Measurements from ENCODE around the gene TSPAN18. TPM values are rescaled to one million over a fixed set of nuclear protein-coding genes. Genes with fewer than 3 reads are reported as not detected.
A peak's percentile ranks its signal among the peaks of the same experiment; 100 is the strongest.

The TSPAN18 gene
- total and polyA plus RNA-seq, 4 experiments from 2014 or later, result 7.3 to 48.6 (median 18.2) TPM

DNA sequence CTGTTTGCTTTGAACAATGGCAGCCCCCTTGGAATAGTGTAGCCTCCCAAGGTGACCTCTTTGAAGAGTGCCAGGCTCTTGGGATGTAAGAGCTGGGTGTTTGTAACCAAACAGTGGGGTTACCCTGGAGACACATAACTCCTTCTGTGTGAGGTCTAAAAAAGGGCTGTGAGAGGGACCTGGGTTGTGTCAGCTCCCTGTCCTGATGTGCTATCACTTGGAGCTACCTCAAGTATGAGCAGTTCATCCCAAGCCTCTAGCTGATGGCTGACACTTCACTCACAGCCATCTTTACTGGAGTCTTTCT is 40.2 kb downstream of the TSPAN18 start:
- peaks cover 15% of the 10 kb centered on the region for H3K36me3 ChIP-seq (ENCODE audit: insufficient read depth, low read length)
- H3K4me1 Mint-ChIP-seq, result peaks cover 13 to 39% (median 31%) of the 10 kb centered on the region in 4 donors
- H3K4me1 ChIP-seq (ENCODE audit: insufficient read depth, low read length), result no peaks in the 10 kb centered on the region
- H3K27me3 Mint-ChIP-seq, result no peaks in the 10 kb centered on the region
- H3K27me3 ChIP-seq (ENCODE audit: insufficient read depth, low read length), result no peaks in the 10 kb centered on the region
- no peak overlapping the region for H3K27ac Mint-ChIP-seq
- H3K4me3 ChIP-seq (ENCODE audit: low read length in 2 of 2), result no peak overlapping the region
- no peak overlapping the region for H3K27ac ChIP-seq (ENCODE audit: low read depth, low read length)
- POLR2A ChIA-PET (ENCODE audit: partially characterized antibody), result no interaction called here
- intact Hi-C loops (cut with micrococcal nuclease), result no loop called here
- no peaks in the 10 kb centered on the region for H3K9me3 ChIP-seq (ENCODE audit: control insufficient read depth in 1 of 2, low read length in 2 of 2)
- H3K36me3 Mint-ChIP-seq, result peaks cover 62 to 69% of the 10 kb centered on the region in 2 donors
- no peak for DNase-seq
- no peak overlapping the region for H3K4me3 Mint-ChIP-seq
- H3K9me3 Mint-ChIP-seq, result peaks cover 0 to 9% (median 4%) of the 10 kb centered on the region in 8 donors
- CTCF ChIA-PET (ENCODE audit: partially characterized antibody), result interaction anchor here (1.7 to 2.7 kb wide), 2 partner anchors 9 to 20 kb away, joined by 6 to 32 read pairs; no protein-coding TSS in a partner anchor

DNA sequence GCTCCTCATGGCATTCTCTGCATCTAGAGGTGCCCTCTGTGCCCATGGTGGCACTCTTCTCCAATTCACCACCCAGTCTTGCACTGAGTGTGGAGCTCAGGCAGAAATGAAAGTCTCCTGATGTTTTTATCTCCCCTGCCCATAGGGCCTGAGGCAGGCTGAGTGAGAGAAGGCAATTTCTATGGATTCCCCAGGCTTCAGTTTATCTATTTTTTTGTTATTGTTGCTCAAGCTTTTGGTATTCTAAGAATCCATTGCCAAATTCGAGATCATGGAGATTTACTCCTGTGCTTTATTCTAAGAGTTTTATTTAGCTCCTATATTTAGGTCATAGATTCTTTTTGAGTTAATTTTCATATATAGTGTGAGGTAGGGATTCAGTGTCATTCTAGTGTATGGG is 40.7 kb downstream of the TSPAN18 start:
- POLR2A ChIA-PET (ENCODE audit: partially characterized antibody), result no interaction called here
- CTCF ChIA-PET (ENCODE audit: partially characterized antibody), result interaction anchor here (1.7 to 2.7 kb wide), 2 partner anchors 9 to 21 kb away, joined by 6 to 32 read pairs; no protein-coding TSS in a partner anchor
- no peaks in the 10 kb centered on the region for H3K27me3 Mint-ChIP-seq
- Histone ChIP-seq H3K27me3 (ENCODE audit: insufficient read depth, low read length) (no peaks in the 10 kb centered on the region), H3K27ac (ENCODE audit: low read depth, low read length) (no peak overlapping the region), H3K36me3 (ENCODE audit: insufficient read depth, low read length) (peaks cover 15% of the 10 kb centered on the region), H3K4me1 (ENCODE audit: insufficient read depth, low read length) (no peaks in the 10 kb centered on the region), H3K4me3 (ENCODE audit: low read length in 2 of 2) (no peak overlapping the region), H3K9me3 (ENCODE audit: control insufficient read depth in 1 of 2, low read length in 2 of 2) (no peaks in the 10 kb centered on the region)
- intact Hi-C loops (cut with micrococcal nuclease), result no loop called here
- peak overlapping the region in 1 of 7 donors; percentile 43 for H3K27ac Mint-ChIP-seq
- peaks cover 62 to 69% of the 10 kb centered on the region in 2 donors for H3K36me3 Mint-ChIP-seq
- H3K4me1 Mint-ChIP-seq, result peaks cover 13 to 34% (median 28%) of the 10 kb centered on the region in 4 donors
- no peak overlapping the region for H3K4me3 Mint-ChIP-seq
- H3K9me3 Mint-ChIP-seq, result peaks cover 0 to 9% (median 4%) of the 10 kb centered on the region in 8 donors
- DNase-seq, result no peak

DNA sequence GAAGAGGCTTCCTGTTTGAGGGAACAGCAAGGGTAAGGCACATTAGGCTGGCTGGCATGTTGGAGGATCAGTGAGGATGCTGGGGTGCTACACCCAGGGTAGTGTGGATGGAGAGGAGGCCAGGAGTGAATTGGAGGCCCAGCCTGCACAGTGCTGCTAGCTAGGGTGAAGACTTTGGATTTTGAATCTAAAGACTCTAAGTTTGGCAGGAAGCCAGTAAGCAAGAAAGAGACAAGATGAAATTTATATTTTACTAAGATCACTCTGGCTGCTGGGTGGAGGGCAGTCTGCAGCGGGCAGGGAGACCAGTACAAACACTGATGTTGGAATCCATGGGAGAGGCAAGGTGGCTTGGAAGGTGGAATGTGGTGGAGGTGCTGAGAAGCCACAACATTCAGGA is 43.6 kb downstream of the TSPAN18 start:
- Histone ChIP-seq H3K27me3 (ENCODE audit: insufficient read depth, low read length) (no peaks in the 10 kb centered on the region), H3K4me3 (ENCODE audit: low read length in 2 of 2) (no peak overlapping the region), H3K4me1 (ENCODE audit: insufficient read depth, low read length) (no peaks in the 10 kb centered on the region), H3K27ac (ENCODE audit: low read depth, low read length) (no peak overlapping the region), H3K36me3 (ENCODE audit: insufficient read depth, low read length) (peaks cover 2% of the 10 kb centered on the region), H3K9me3 (ENCODE audit: control insufficient read depth in 1 of 2, low read length in 2 of 2) (no peaks in the 10 kb centered on the region)
- no peak for DNase-seq
- intact Hi-C loops (cut with micrococcal nuclease), result no loop called here
- peaks cover 0 to 9% (median 4%) of the 10 kb centered on the region in 8 donors for H3K9me3 Mint-ChIP-seq
- peak overlapping the region in 4 of 7 donors; percentile 42 to 71 (median 54) for H3K27ac Mint-ChIP-seq
- H3K36me3 Mint-ChIP-seq, result peaks cover 42 to 53% of the 10 kb centered on the region in 2 donors
- ChIA-PET CTCF (ENCODE audit: partially characterized antibody) (interaction anchor here (1.0 to 1.1 kb wide), 2 partner anchors 141 to 149 kb away, joined by 3 to 5 read pairs; no protein-coding TSS in a partner anchor), POLR2A (ENCODE audit: partially characterized antibody) (interaction anchor here (0.7 kb wide), 1 partner anchor 92 kb away, joined by 3 read pairs; no protein-coding TSS in a partner anchor)
- H3K4me3 Mint-ChIP-seq, result no peak overlapping the region
- H3K27me3 Mint-ChIP-seq, result no peaks in the 10 kb centered on the region
- H3K4me1 Mint-ChIP-seq, result peaks cover 18 to 41% (median 31%) of the 10 kb centered on the region in 4 donors

DNA sequence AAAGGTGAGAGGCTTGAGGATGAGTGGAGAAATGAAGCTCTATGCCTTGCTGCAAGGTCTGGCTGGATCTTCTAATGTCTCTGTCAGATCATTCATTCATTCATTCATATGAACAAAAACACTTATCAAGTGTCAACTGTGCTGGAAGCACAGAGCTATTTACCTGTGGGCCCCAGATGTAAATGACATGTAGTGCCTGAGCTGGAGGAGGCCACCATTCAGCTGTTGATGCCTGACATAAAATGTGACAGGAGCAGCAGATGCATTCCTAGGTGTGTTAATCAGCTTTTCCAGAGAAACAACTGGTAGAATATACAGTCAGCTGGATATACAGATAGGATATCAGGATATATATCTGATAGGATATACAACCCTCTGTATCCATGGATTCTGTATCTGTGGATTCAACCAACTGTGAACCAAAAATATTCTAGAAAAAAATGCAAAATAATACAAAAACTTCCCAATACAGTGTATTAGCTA is 44.5 kb downstream of the TSPAN18 start:
- Histone ChIP-seq H3K36me3 (ENCODE audit: insufficient read depth, low read length) (no peaks in the 10 kb centered on the region), H3K9me3 (ENCODE audit: control insufficient read depth in 1 of 2, low read length in 2 of 2) (no peaks in the 10 kb centered on the region), H3K4me1 (ENCODE audit: insufficient read depth, low read length) (no peaks in the 10 kb centered on the region), H3K27ac (ENCODE audit: low read depth, low read length) (no peak overlapping the region), H3K4me3 (ENCODE audit: low read length in 2 of 2) (no peak overlapping the region), H3K27me3 (ENCODE audit: insufficient read depth, low read length) (no peaks in the 10 kb centered on the region)
- Mint-ChIP-seq H3K4me3 (no peak overlapping the region), H3K9me3 (peaks cover 0 to 9% (median 4%) of the 10 kb centered on the region in 8 donors), H3K36me3 (peaks cover 33 to 45% of the 10 kb centered on the region in 2 donors), H3K4me1 (peaks cover 18 to 49% (median 33%) of the 10 kb centered on the region in 4 donors), H3K27me3 (no peaks in the 10 kb centered on the region), H3K27ac (no peak overlapping the region)
- intact Hi-C loops (cut with micrococcal nuclease), result no loop called here
- ChIA-PET POLR2A (ENCODE audit: partially characterized antibody) (no interaction called here), CTCF (ENCODE audit: partially characterized antibody) (interaction anchor here (0.5 to 1.1 kb wide), 4 partner anchors 41 to 150 kb away, joined by 3 to 5 read pairs (median 4); no protein-coding TSS in a partner anchor)
- no peak for DNase-seq

DNA sequence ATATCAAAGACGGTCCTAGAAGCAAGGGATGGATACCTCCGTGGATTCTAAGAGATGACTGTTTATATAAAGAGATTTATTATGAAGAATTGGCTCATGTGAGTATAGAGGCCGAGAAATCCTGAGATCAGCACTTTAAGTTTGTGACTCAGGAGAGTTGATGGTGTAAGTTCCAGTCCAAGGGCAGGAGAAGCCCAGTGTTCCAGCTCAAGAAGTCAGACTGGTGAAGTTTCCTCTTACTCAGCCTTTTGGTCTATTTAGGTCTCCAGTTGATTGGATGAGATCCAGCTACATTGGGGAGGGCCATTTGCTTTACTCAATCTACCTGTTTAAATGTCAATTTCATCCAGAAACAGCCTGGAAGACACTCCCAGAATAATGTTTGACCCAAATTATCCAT is 45.1 kb downstream of the TSPAN18 start:
- intact Hi-C loops (cut with micrococcal nuclease), result no loop called here
- Histone ChIP-seq H3K36me3 (ENCODE audit: insufficient read depth, low read length) (no peaks in the 10 kb centered on the region), H3K27me3 (ENCODE audit: insufficient read depth, low read length) (no peaks in the 10 kb centered on the region), H3K27ac (ENCODE audit: low read depth, low read length) (no peak overlapping the region), H3K4me1 (ENCODE audit: insufficient read depth, low read length) (no peaks in the 10 kb centered on the region), H3K9me3 (ENCODE audit: control insufficient read depth in 1 of 2, low read length in 2 of 2) (no peaks in the 10 kb centered on the region), H3K4me3 (ENCODE audit: low read length in 2 of 2) (no peak overlapping the region)
- Mint-ChIP-seq H3K27ac (no peak overlapping the region), H3K36me3 (peaks cover 28 to 40% of the 10 kb centered on the region in 2 donors), H3K4me3 (no peak overlapping the region), H3K9me3 (peaks cover 0 to 9% (median 4%) of the 10 kb centered on the region in 8 donors), H3K4me1 (peaks cover 18 to 54% (median 33%) of the 10 kb centered on the region in 4 donors), H3K27me3 (no peaks in the 10 kb centered on the region)
- CTCF ChIA-PET (ENCODE audit: partially characterized antibody), result interaction anchor here (0.5 kb wide), 1 partner anchor 41 kb away, joined by 3 read pairs; no protein-coding TSS in a partner anchor
- POLR2A ChIA-PET (ENCODE audit: partially characterized antibody), result no interaction called here
- DNase-seq, result no peak

DNA sequence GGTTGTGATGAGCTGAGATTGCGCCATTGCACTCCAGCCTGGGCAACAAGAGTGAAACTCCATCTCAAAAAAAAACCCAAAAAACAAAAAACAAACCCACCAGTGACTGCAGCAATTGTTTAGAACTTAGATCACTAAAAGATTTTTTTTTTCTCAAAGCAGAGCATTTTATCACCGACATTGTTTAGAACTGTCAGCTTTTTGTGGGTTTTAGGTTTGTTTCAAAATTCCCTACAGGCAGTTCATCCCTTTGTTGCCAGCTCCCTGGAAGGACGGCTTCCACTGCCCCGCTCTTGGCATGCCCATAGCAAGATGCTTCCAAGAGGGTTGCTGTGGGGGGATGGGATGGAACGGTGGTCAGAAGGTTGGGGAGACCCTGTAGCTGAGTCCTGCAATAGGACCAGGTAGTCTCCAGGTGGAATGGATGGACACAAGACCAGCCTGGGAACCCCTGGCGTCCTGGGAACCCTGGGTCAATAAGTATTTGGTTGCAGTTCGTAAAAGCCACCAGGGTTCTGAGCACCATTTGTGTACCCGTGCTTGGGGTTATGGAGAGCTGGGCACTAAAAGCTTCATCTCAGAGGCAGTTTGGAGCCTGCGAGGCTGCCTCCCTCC is 46.7 kb downstream of the TSPAN18 start:
- Histone ChIP-seq H3K4me1 (ENCODE audit: insufficient read depth, low read length) (no peaks in the 10 kb centered on the region), H3K27me3 (ENCODE audit: insufficient read depth, low read length) (no peaks in the 10 kb centered on the region), H3K27ac (ENCODE audit: low read depth, low read length) (no peak overlapping the region), H3K4me3 (ENCODE audit: low read length in 2 of 2) (no peak overlapping the region), H3K9me3 (ENCODE audit: control insufficient read depth in 1 of 2, low read length in 2 of 2) (no peaks in the 10 kb centered on the region), H3K36me3 (ENCODE audit: insufficient read depth, low read length) (no peaks in the 10 kb centered on the region)
- intact Hi-C loops (cut with micrococcal nuclease), result no loop called here
- ChIA-PET CTCF (ENCODE audit: partially characterized antibody) (interaction anchor here (0.5 to 5.4 kb wide), 22 partner anchors 9 to 217 kb away, joined by 3 to 69 read pairs (median 4); partner anchors contain the start of gene CD82), POLR2A (ENCODE audit: partially characterized antibody) (interaction anchor here (0.9 to 1.3 kb wide), 2 partner anchors 26 to 92 kb away, joined by 3 to 4 read pairs; no protein-coding TSS in a partner anchor)
- H3K4me3 Mint-ChIP-seq, result no peak overlapping the region
- no peak for DNase-seq
- peaks cover 18 to 66% (median 35%) of the 10 kb centered on the region in 4 donors for H3K4me1 Mint-ChIP-seq
- peaks cover 13 to 24% of the 10 kb centered on the region in 2 donors for H3K36me3 Mint-ChIP-seq
- H3K27ac Mint-ChIP-seq, result no peak overlapping the region
- no peaks in the 10 kb centered on the region for H3K27me3 Mint-ChIP-seq
- peaks cover 0 to under 1% (median 0%) of the 10 kb centered on the region in 8 donors for H3K9me3 Mint-ChIP-seq

DNA sequence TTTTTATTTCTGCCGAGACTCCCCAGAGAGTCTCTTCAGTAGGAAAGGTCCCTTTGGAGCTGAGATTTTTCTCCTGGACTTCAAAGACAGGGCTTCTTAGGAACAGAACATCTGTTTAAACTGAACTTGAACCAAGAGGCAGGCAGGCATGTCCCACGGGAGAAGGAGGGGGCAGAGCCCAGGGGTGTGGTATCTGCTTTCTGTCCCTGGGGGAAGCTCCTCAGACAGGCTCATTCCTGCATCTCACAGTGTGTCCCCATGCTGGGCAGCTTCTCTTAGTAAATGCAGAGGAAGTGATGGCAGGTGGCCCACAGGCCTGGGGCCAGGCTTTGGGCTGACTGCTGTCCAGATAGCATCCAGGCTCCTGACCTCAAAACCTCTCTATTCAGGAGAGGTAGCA is 47.3 kb downstream of the TSPAN18 start:
- intact Hi-C loops (cut with micrococcal nuclease), result loop anchor here (2.0 kb wide), 1 partner anchor 137 kb away; no protein-coding TSS in a partner anchor
- H3K27me3 Mint-ChIP-seq, result no peaks in the 10 kb centered on the region
- POLR2A ChIA-PET (ENCODE audit: partially characterized antibody), result interaction anchor here (1.3 kb wide), 1 partner anchor 93 kb away, joined by 4 read pairs; no protein-coding TSS in a partner anchor

More for the DNA sequence above, 47.3 kb downstream of the TSPAN18 start:
- H3K9me3 ChIP-seq (ENCODE audit: control insufficient read depth in 1 of 2, low read length in 2 of 2), result no peaks in the 10 kb centered on the region
- no peaks in the 10 kb centered on the region for H3K27me3 ChIP-seq (ENCODE audit: insufficient read depth, low read length)
- H3K4me1 Mint-ChIP-seq, result peaks cover 18 to 65% (median 34%) of the 10 kb centered on the region in 4 donors
- H3K4me1 ChIP-seq (ENCODE audit: insufficient read depth, low read length), result no peaks in the 10 kb centered on the region
- no peak overlapping the region for H3K27ac ChIP-seq (ENCODE audit: low read depth, low read length)
- no peak for DNase-seq
- H3K36me3 Mint-ChIP-seq, result peaks cover 13 to 20% of the 10 kb centered on the region in 2 donors
- CTCF ChIA-PET (ENCODE audit: partially characterized antibody), result interaction anchor here (0.7 to 5.4 kb wide), 25 partner anchors 8 to 218 kb away, joined by 3 to 69 read pairs (median 9); partner anchors contain the start of gene CD82
- no peaks in the 10 kb centered on the region for H3K36me3 ChIP-seq (ENCODE audit: insufficient read depth, low read length)
- no peak overlapping the region for H3K27ac Mint-ChIP-seq
- H3K4me3 Mint-ChIP-seq, result no peak overlapping the region
- H3K4me3 ChIP-seq (ENCODE audit: low read length in 2 of 2), result no peak overlapping the region
- no peaks in the 10 kb centered on the region for H3K9me3 Mint-ChIP-seq
